HS-5 (cell line): ENCODE data around the gene FAM20C.
"Not testable (repeated sequence)": the region's sequence is repeated elsewhere in the genome, so short reads cannot be mapped to it uniquely, and the experiment has no call there.

Experiments used
- DNase-seq: peaks from one replicate; pipeline ENCODE4 v3.0.0-alpha.2; 2012; ENCODE audit warnings: low read depth

FAM20C gene

GRCh38 chr7:174716-175115, 17.7 kb upstream of the FAM20C start:
- DNase-seq, result no peak

GRCh38 chr7:175955-176354, 16.4 kb upstream of the FAM20C start:
- no peak for DNase-seq

- DNase-seq, result no peak
These were observed 16.0 kb upstream of the FAM20C start for GRCh38 chr7:176381-176780.

GRCh38 chr7:176786-177459, 15.4 kb upstream of the FAM20C start:
- DNase-seq, result no peak

GRCh38 chr7:178444-178843, 13.9 kb upstream of the FAM20C start:
- no peak for DNase-seq

- no peak for DNase-seq
These were observed 13.1 kb upstream of the FAM20C start for GRCh38 chr7:179209-179681.

GRCh38 chr7:179948-180694, 12.2 kb upstream of the FAM20C start:
- no peak for DNase-seq

GRCh38 chr7:181738-182137, 10.6 kb upstream of the FAM20C start:
- no peak for DNase-seq

GRCh38 chr7:182502-182901, 9.9 kb upstream of the FAM20C start:
- DNase-seq, result not testable (repeated sequence)

GRCh38 chr7:183496-184292, 8.7 kb upstream of the FAM20C start:
- no peak for DNase-seq

- DNase-seq, result no peak
These were observed 7.8 kb upstream of the FAM20C start for GRCh38 chr7:184294-185264.

- DNase-seq, result no peak
These were observed 5.8 kb upstream of the FAM20C start for GRCh38 chr7:186516-187113.

- no peak for DNase-seq
These were observed 5.0 kb upstream of the FAM20C start for GRCh38 chr7:187227-187927.

GRCh38 chr7:188174-188573, 4.2 kb upstream of the FAM20C start:
- DNase-seq, result no peak

GRCh38 chr7:188727-189500, 3.5 kb upstream of the FAM20C start:
- no peak for DNase-seq

GRCh38 chr7:189719-190118, 2.7 kb upstream of the FAM20C start:
- DNase-seq, result no peak

GRCh38 chr7:190196-190595, 2.2 kb upstream of the FAM20C start:
- no peak for DNase-seq

- DNase-seq, result peak; percentile 70
These were observed 1.0 kb upstream of the FAM20C start for GRCh38 chr7:191105-191980.
